Coronary artery (tissue), 2 donors: ENCODE results near the gene NIT1.

Source experiments
- DNase-seq: peaks from one replicate; pipeline ENCODE4 v3.0.0-alpha.2; 2017; ENCODE audit warnings: low spot score
- H3K27ac ChIP-seq, 2 donors: fragments of 200-600 bp; sonication (generic); one replicate each; pipeline ENCODE4 v1.5.1; 2016 to 2019
- H3K4me3 ChIP-seq: fragments of 200-600 bp; sonication (generic); 2 replicates; pipeline ENCODE4 v1.5.1; 2016; ENCODE audit warnings: mild to moderate bottlenecking, moderate library complexity
- TF ChIP-seq, protein P1 (sequence below): fragments of 200-600 bp; sonication (generic); IDR thresholded peaks from one replicate; pipeline ENCODE4 v1.5.1; 2019; ENCODE audit warnings: antibody characterized with exemption

NIT1 gene

DNA sequence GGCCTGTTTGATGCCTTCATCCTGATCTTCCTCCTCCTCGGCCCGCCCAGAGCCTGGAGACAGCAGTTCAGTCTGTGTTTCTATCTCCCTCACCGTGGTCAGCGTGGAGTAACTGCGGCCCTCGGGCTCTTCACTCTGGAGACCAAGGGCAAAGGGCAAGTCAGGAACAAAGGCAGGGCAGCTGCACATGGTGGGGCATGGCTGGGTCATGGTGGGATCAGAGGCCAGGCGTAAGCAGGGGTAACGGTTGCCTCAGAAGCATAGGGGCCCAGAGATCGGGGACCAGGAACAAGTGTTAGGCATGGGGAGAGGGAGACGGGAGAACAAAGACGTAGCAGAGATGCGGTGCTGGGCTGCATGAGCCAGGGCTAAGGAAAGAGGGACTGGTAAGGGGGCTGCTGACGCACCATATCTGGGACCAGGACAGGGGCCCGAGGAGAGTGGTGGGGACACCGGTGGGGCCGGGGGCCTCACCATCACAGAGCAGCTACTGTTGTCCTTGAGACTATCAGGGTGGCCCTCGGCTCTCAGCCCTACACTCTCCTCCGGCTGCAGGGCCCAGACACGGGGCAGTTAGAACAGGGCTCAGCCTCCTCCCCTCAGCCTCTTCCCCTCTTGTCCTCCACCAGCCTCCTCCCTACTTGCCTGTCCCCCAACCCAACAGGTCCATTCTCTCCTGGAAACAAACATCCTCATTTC lies 45.0 kb upstream of the NIT1 start:
- no peak overlapping the region for H3K4me3 ChIP-seq
- TF ChIP-seq, protein P1, sequence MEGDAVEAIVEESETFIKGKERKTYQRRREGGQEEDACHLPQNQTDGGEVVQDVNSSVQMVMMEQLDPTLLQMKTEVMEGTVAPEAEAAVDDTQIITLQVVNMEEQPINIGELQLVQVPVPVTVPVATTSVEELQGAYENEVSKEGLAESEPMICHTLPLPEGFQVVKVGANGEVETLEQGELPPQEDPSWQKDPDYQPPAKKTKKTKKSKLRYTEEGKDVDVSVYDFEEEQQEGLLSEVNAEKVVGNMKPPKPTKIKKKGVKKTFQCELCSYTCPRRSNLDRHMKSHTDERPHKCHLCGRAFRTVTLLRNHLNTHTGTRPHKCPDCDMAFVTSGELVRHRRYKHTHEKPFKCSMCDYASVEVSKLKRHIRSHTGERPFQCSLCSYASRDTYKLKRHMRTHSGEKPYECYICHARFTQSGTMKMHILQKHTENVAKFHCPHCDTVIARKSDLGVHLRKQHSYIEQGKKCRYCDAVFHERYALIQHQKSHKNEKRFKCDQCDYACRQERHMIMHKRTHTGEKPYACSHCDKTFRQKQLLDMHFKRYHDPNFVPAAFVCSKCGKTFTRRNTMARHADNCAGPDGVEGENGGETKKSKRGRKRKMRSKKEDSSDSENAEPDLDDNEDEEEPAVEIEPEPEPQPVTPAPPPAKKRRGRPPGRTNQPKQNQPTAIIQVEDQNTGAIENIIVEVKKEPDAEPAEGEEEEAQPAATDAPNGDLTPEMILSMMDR = no peak
- DNase-seq = no peak
- no peak overlapping the region for H3K27ac ChIP-seq

DNA sequence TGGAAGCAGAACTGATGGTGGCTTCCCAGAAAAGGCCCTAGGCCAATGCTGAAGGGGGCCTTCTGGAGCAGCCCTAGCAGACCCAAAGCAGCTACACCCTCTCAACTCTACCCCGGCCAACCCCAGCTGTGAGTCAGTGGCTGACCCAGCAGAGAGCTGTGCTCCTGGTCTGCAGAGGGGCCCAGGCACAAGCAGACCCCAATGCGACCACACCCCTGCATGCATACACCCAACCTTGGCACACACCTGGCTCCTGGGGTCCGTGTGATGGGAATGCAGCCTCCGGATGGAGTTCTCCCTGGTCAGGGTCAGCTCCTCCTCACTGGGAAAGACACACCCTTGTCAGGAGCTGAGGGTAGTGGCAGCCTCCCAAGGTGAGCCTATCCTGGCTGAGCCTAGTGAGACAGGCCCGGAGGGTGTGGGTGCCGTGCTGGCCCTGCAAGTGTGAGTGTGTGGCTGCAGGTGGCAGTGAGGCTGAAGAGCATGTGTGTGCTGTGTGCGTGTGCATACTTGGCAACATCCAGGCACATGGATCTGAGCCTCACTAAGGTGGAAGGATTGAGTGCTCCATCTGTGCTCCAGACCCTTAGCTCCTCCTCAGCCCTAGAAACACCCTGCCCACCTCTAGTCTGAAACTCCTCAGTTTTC lies 44.3 kb upstream of the NIT1 start:
- no peak overlapping the region for H3K27ac ChIP-seq
- no peak overlapping the region for H3K4me3 ChIP-seq
- DNase-seq = no peak
- TF ChIP-seq, protein P1 = no peak

DNA sequence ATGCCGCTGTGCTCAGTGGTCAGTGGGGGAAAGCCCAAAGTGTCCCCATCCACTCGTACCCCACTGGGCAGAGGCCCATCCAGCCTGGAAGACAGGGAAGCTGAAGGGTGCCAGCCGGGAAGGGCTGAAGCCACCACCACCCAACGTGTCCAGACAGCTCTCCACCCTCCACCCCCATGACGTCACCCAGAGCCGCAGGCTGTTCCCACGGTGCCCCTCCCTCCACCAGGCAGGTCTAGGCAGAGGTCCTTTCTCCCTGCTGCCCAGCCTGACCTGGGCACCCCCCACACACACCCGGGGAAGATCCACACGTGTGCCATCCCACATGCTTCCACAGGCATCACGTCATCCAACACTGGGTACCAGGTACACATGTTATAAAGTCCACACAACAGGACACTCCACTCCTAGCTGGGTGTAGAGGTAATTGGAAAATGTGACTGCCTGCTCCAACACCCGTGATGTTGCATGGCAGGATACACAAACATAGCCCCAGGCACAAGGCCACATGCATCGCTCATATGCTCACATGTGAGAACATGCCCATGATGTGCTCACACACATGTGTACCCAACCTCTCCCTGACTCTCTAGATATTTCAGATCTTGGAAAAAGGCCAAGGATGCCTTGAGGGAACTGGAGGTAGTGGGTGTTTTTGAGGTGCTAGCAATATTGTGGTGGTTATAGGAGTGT lies 43.1 kb upstream of the NIT1 start:
- no peak for DNase-seq
- TF ChIP-seq, protein P1 = no peak
- Histone ChIP-seq H3K27ac (no peak overlapping the region), H3K4me3 (no peak overlapping the region)

DNA sequence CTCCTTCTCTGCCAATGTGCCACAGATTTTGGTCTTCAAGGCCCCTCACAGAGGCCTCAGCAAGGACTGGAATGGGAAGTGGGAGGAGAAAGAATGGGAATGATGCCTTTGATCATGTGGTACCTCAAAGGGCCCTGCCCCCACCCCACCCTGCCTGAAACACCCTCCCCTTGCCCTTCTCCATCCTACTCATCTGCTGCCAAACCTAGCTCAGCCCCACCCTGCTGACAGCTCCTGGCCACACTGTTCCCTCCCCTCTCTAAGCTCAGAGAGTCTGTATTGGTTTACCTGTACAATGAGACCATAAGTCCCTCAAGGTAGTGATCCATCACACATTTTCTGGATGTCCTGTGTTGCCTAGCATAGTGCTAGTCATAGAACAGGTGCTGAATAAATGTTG lies 41.5 kb upstream of the NIT1 start:
- DNase-seq = no peak
- H3K4me3 ChIP-seq = no peak overlapping the region
- TF ChIP-seq, protein P1 = no peak
- no peak overlapping the region for H3K27ac ChIP-seq

DNA sequence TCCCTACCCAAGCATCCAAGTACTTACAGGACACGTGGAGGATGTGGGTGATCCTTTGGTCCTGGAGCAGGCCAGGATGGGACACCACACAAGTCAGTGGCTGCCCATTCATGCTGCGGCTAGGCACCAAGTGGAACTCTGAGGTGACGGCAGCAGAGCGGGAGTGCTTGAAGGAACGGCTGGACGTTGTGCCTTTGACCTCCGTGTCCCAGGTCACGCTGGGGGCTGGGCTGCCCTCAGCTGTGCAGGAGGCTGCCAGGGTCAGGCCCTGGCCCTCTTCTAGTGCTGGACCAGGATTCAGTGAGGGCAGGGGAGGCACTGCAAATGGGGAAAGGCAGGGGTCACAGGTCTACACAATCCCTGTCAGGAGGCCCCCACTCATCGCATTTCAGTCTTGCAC lies 40.5 kb upstream of the NIT1 start:
- TF ChIP-seq, protein P1 = no peak
- no peak for DNase-seq
- H3K4me3 ChIP-seq = no peak overlapping the region
- H3K27ac ChIP-seq = no peak overlapping the region

DNA sequence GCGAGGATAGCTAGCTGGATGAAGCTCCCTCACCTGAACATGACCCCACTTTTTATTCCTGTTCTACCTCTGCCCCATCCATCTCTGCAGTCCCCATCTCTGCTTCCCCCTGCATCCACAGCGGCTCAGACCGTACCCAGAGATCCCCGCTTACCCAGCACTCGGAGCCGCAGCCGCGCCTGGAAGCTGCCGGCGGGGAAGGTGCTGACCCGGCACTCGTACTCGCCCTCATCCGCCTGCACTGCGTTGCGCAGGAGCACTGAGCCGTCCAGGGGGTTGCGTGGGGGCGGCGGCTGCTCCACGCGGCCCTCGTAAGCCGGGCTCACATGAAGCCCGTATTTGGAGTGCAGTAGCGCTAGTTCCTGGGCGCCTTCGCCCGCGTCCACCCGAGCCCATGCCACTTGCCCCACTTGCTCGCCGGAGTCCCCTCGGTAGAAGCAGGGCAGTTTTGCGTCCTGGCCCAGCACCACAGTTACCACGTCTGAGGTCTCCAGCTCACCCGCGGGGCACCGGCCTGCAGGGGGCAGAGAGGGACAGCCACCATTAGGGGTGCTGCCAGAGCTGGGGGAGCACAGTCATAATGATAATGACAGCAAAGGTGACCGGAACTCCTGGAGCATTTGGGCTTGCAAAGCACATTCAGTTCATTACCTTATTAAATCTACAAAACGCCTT lies 38.3 kb upstream of the NIT1 start:
- Histone ChIP-seq H3K4me3 (no peak overlapping the region), H3K27ac (no peak overlapping the region)
- no peak for DNase-seq
- TF ChIP-seq, protein P1 = no peak
